ENCODE results near the gene PLCB1.

DNA sequence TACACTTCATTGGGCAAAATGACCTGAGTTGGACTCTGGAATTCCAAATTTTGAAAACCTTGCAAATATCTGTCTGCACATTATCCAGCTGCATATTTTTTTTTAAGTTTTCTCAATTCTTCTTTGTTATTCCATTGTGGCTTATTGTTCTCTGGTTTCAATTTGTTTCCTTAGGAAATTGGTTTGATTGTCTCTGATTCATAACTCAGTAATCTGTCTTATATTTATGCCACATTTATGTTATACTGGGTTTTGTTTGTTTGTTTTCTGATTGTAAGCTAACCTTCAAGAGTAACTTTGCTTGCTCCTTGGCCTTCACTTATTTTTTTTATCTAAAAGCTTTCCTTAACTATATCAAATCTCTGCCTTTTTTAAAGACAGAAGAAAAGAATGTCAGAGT, 743.5 kb downstream of the PLCB1 start:
- no peak for TF ChIP-seq POLR2A (IDR thresholded peaks at IDR 0.05; ENCODE audit: low read length)
- TF ChIP-seq GATA1 (IDR thresholded peaks at IDR 0.05; ENCODE audit: low read depth, low read length) = no peak
